Right ventricle myocardium superior (tissue), 1 donor: ENCODE measurements around the gene ENPP4. TPM values are rescaled to one million over a fixed set of nuclear protein-coding genes. Genes with fewer than 3 reads are reported as not detected.
"Not testable (repeated sequence)": the region's sequence is repeated elsewhere in the genome, so short reads cannot be mapped to it uniquely, and the experiment has no call there.

ENCODE experiments used
- ATAC-seq: fragments of 200-7000 bp; cut with Tn5 transposase; one replicate; pipeline ENCODE4 v1.9.1; 2020; ENCODE audit warnings: mild to moderate bottlenecking; ENCODE audit not compliant: poor library complexity
- DNase-seq: peaks from one replicate; pipeline ENCODE4 v3.0.0-alpha.2; 2020
- intact Hi-C: fragments of 100-400 bp; cut with DNase I; formaldehyde crosslinking; loops from one replicate; pipeline ENCODE4 v1.11.2; 2022
- long read RNA-seq: library from polyadenylated mRNA; unstranded; transcript quantifications from one replicate; pipeline ENCODE4 v2.0.0, GENCODE V29; 2021
- total RNA-seq: library from RNA; stranded (reverse); fragmentation: NEBNext Ultra II Directional; extraction: Animal tissue kit (Norgen Biotek cat#: 25700); gene quantifications from one replicate; pipeline ENCODE4 v1.2.1, GENCODE V29; 2021
- donor health status: DM: no; HTN: yes; CAD: no; lungs with severe emphysema.

Gene ENPP4
- total RNA-seq: 18.3 TPM
- long read RNA-seq, full-length matches to known transcripts: 38 of 46 reads
- long read RNA-seq, partial matches to known transcripts: 8 of 46 reads
- long read RNA-seq, other reads (novel, unspliced or antisense): 0 of 46 reads

DNA sequence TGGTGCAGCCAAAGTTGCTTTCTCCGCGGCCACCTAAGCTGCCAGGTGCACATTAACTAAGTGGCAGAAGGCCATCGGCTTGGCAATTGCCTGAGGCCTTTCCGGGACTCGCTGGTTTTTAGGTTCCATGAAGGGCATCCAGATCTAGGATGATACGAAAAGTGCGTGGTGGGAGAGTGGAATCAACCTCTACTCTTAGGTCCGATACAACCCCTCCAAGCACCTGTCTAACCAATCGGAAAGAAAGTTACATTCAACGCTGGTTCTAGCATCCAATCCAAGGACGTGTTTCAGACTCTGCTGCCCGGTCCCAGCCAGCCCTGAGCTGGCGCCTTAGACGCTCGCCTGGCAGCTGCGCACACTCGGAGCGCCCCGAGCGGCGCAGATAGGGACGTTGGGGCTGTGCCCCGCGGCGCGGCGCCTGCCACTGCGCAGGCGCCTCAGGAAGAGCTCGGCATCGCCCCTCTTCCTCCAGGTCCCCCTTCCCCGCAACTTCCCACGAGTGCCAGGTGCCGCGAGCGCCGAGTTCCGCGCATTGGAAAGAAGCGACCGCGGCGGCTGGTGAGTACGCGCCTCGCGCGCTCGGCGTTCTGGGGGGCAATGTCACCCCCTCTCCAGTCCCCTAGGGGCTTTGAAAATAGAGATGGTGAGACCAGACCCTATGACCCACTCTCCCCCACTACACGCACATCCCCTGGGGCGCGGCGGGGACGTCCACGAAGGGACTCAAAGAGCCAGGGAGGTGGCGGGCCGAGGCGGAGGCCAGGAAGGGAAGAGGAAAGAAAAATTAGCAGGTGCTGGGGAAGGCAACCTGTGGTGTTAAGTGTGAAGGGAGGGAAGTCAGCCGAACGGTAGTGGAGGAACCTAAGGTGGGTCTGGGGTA is at the start of gene ENPP4:
Gene ENPP4, plus strand, starts transcription at position 361 of the 883 bp plus-strand sequence. CDS start 9,595 bp downstream, outside the sequence.
- DNase-seq: peak; percentile 90
- ATAC-seq: peak; percentile 99
- intact Hi-C loops: no loop called here

DNA sequence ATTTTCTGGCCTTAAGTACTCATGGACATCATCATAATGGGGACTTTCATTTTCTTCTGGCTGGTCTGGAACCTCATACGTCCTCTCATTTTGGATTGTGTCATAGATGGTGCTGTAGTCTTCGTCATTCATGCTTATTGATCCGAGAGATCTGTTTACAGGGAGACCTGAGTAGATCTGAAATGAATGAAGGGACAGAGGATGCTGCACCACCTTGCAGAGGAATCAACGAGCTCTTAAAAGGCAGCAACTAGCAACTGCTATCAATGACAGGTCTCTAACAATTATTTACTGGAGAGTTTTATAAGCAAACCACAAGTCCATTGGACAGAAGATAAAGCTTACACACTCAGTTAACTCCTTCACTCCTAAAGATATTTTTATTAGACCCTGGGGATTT is 49.7 kb upstream of the ENPP4 start:
- intact Hi-C loops: no loop called here
- DNase-seq (no peak), ATAC-seq (no peak)

- DNase-seq, intact Hi-C loops, ATAC-seq: not testable (repeated sequence)
Observed at GRCh38 chr6:46085688-46086087, 44.1 kb upstream of the ENPP4 start.

- peak; percentile 55 for DNase-seq
- intact Hi-C loops: loop anchor here (10.0 kb wide), 1 partner anchor 114 kb away; no protein-coding TSS in a partner anchor
- ATAC-seq: peak; percentile 81
Observed at GRCh38 chr6:46090115-46091079, 39.4 kb upstream of the ENPP4 start.

GRCh38 chr6:46091080-46091478 is 38.7 kb upstream of the ENPP4 start:
- no peak for DNase-seq
- intact Hi-C loops: loop anchor here (10.0 kb wide), 1 partner anchor 114 kb away; no protein-coding TSS in a partner anchor
- no peak for ATAC-seq

DNA sequence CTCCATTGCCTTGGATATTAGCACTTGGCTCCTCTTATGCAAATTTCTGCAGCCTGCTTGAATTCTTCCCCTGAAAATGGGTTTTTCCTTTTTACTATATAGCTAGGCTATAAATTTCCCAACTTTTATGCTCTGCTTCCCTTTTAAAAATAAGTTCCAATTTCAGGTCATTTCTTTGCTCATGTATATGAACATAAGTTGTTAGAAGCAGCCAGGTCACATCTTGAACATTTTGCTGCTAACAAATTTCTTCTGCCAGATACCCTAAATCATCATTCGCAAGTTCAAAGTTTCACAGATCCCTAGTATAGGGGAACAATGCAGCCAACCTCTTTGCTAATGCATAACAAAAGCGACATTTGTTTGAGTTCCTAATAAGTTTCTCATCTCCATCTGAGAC is 34.5 kb upstream of the ENPP4 start:
- intact Hi-C loops: loop anchor here (5.0 to 10.0 kb wide), 2 partner anchors 110 to 317 kb away; no protein-coding TSS in a partner anchor

GRCh38 chr6:46097366-46097765 is 32.4 kb upstream of the ENPP4 start:
- DNase-seq (no peak), ATAC-seq (no peak)
- intact Hi-C loops: loop anchor here (5.0 to 10.0 kb wide), 2 partner anchors 107 to 315 kb away; no protein-coding TSS in a partner anchor

More for the DNA sequence above, 34.5 kb upstream of the ENPP4 start:
- DNase-seq (no peak), ATAC-seq (no peak)

GRCh38 chr6:46098678-46099077 is 31.1 kb upstream of the ENPP4 start:
- ATAC-seq: peak; percentile 46
- DNase-seq: peak; percentile 45
- intact Hi-C loops: loop anchor here (5.0 to 10.0 kb wide), 2 partner anchors 106 to 314 kb away; no protein-coding TSS in a partner anchor

GRCh38 chr6:46099952-46100351 is 29.8 kb upstream of the ENPP4 start:
- no peak for DNase-seq
- no peak for ATAC-seq
- intact Hi-C loops: loop anchor here (5.0 to 10.0 kb wide), 2 partner anchors 105 to 312 kb away; no protein-coding TSS in a partner anchor

GRCh38 chr6:46102123-46102522 is 27.7 kb upstream of the ENPP4 start:
- intact Hi-C loops: no loop called here
- no peak for ATAC-seq
- no peak for DNase-seq

- no peak for DNase-seq
- ATAC-seq: no peak
- intact Hi-C loops: no loop called here
Observed at GRCh38 chr6:46103441-46104115, 26.2 kb upstream of the ENPP4 start.

DNA sequence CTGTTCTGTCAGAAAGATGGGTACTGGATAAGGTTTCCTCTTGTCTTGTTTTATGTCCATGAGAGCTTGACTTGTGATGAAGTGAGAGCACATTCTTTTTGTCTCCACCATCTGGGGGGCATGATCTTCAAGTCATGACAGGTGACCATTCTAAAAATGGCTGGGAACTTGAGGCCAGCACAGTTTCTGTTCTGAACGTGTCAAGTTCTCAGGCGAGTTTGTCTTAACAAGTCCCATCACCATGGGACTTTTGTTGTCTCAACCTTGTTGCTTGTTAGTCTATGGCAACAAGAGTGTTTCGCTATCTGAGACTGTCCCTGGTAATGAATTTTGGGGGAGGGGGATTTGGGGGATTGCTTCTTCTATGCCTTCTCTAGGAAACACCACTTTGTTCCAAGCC is 25.6 kb upstream of the ENPP4 start:
- DNase-seq (no peak), ATAC-seq (no peak)
- intact Hi-C loops: no loop called here

DNA sequence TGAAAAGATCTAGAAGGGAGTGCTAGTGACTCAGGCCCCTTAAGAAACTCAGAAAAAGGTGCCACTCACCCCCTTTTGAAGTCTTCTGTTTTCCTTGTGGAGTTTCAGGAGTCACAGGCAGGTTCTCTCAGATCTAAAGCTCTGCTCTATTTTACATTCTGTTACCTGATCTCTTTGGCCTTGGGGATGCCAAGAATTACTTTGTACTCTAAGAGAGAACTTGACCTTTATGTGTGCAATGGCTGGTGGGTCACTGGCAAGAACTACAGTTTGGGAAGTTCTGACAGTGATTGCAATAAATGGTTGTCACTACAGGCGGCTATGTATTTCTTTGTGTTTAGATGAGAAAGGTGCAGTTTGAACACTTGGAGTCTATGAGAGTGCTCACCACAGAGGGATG is 24.2 kb upstream of the ENPP4 start:
- DNase-seq (no peak), ATAC-seq (peak; percentile 43)
- intact Hi-C loops: no loop called here

GRCh38 chr6:46113370-46113769 is 16.4 kb upstream of the ENPP4 start:
- no peak for ATAC-seq
- no peak for DNase-seq
- intact Hi-C loops: no loop called here

GRCh38 chr6:46115634-46116033 is 14.2 kb upstream of the ENPP4 start:
- intact Hi-C loops: no loop called here
- DNase-seq (no peak), ATAC-seq (no peak)

DNA sequence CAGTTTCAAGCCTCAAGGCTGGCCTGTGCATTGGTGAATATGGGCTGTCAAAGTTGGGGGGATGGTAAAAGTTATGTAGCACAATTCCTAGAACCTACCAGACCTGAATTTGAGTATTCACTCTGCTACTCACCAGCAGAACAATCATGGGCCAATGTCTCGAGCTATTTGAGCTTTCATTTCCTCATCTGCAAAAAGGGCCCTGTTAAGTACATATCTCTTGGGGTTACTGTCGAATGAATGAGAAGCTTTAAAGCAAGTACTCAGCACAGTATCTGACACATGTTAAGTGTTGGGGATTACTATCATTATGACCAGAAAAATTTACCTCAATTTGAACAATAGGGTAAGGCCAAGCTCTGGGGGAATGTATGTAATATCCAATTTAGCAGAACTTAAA is 13.5 kb upstream of the ENPP4 start:
- DNase-seq (no peak), ATAC-seq (no peak)
- intact Hi-C loops: no loop called here

- ATAC-seq (no peak), DNase-seq (no peak)
- intact Hi-C loops: no loop called here
Observed at GRCh38 chr6:46118157-46118556, 11.6 kb upstream of the ENPP4 start.

DNA sequence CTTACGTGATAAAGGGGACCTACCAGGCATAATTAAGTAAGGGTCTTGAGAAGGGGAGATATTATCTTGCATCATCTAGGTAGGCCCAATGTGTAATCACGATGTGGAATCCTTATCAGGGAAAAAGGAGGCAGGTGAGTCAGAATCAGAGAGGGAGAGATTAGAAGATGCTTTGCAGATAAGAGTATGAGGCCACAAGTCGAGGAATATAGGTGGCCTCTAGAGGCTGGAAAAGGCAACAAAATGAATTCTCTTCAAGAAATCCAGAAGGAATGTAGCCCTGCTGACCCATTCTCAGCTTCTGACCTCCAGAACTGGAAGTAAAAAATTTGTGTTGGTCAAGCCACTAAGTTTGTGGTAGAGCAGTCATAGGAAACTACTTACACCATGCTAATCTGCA is 11.0 kb upstream of the ENPP4 start:
- intact Hi-C loops: no loop called here
- ATAC-seq (no peak), DNase-seq (no peak)
